ENCODE data around the gene GRIN3B.
"Not testable (repeated sequence)": the region's sequence is repeated elsewhere in the genome, so short reads cannot be mapped to it uniquely, and the experiment has no call there.

The GRIN3B gene

GRCh38 chr19:1000095-1000494 lies at the start of gene GRIN3B:
TSS of gene GRIN3B (plus strand) at chr19:1000419. CDS start at chr19:1000438, 19 bp downstream.
- DNase-seq (ENCODE audit: low read depth in 2 of 2), result no peak

- no peak for DNase-seq (ENCODE audit: low read depth in 2 of 2)
Observed at GRCh38 chr19:952049-952679, 48.1 kb upstream of the GRIN3B start.

- DNase-seq (ENCODE audit: low read depth in 2 of 2), result peak in 1 of 2 experiments; percentile 11
Observed at GRCh38 chr19:952680-953444, 47.4 kb upstream of the GRIN3B start.

GRCh38 chr19:953445-954271 lies 46.6 kb upstream of the GRIN3B start:
- DNase-seq (ENCODE audit: low read depth in 2 of 2), result no peak

GRCh38 chr19:954272-954671 lies 45.9 kb upstream of the GRIN3B start:
- no peak for DNase-seq (ENCODE audit: low read depth in 2 of 2)

GRCh38 chr19:954672-955494 lies 45.3 kb upstream of the GRIN3B start:
- no peak for DNase-seq (ENCODE audit: low read depth in 2 of 2)

GRCh38 chr19:955803-956765 lies 44.1 kb upstream of the GRIN3B start:
- DNase-seq (ENCODE audit: low read depth in 2 of 2), result no peak

- peak; percentile 33 to 41 for DNase-seq (ENCODE audit: low read depth in 2 of 2)
Observed at GRCh38 chr19:956766-957440, 43.3 kb upstream of the GRIN3B start.

GRCh38 chr19:957578-957977 lies 42.6 kb upstream of the GRIN3B start:
- DNase-seq (ENCODE audit: low read depth in 2 of 2), result not testable (repeated sequence)

- DNase-seq (ENCODE audit: low read depth in 2 of 2), result no peak
Observed at GRCh38 chr19:958967-959855, 41.0 kb upstream of the GRIN3B start.

GRCh38 chr19:960020-960419 lies 40.2 kb upstream of the GRIN3B start:
- no peak for DNase-seq (ENCODE audit: low read depth in 2 of 2)

GRCh38 chr19:960601-960938 lies 39.6 kb upstream of the GRIN3B start:
- no peak for DNase-seq (ENCODE audit: low read depth in 2 of 2)

- DNase-seq (ENCODE audit: low read depth in 2 of 2), result no peak
Observed at GRCh38 chr19:961866-962620, 38.2 kb upstream of the GRIN3B start.

- no peak for DNase-seq (ENCODE audit: low read depth in 2 of 2)
Observed at GRCh38 chr19:962683-963400, 37.4 kb upstream of the GRIN3B start.

- no peak for DNase-seq (ENCODE audit: low read depth in 2 of 2)
Observed at GRCh38 chr19:963486-963951, 36.7 kb upstream of the GRIN3B start.

GRCh38 chr19:964116-964520 lies 36.1 kb upstream of the GRIN3B start:
- no peak for DNase-seq (ENCODE audit: low read depth in 2 of 2)
